PC-9 (cell line): Measurements from ENCODE around the gene SLC35F3. TPM values are rescaled to one million over a fixed set of nuclear protein-coding genes. Genes with fewer than 3 reads are reported as not detected.

Source experiments
- BruUV-seq: library from RNA; stranded (reverse); fragments of 400-500 nt; replicated peaks from 2 replicates; lab custom pipeline; 2021; lab: Mats Ljungman, UMichigan
- CTCF ChIA-PET: fragments of 300-600 bp; sonication (Branson Sonifier 250); formaldehyde crosslinking; loops from one replicate; lab custom pipeline; 2022; ENCODE audit warnings: antibody characterized with exemption; lab: Charles Lee
- POLR2A ChIA-PET: fragments of 300-600 bp; sonication (Branson Sonifier 250); formaldehyde crosslinking; loops from one replicate; lab custom pipeline; 2022; ENCODE audit warnings: antibody characterized with exemption; ENCODE audit not compliant: unreplicated experiment; lab: Charles Lee
- DNase-seq, 2 experiments: peaks; one replicate each; pipeline versions ENCODE4 v3.0.0 to v3.0.0-alpha.2; 2015 to 2022; ENCODE audit warnings: mixed read lengths in 1 of 2
- H2AFZ ChIP-seq: fragments of 200-600 bp; sonication (generic); 2 replicates; pipeline ENCODE4 v1.8.1; 2017; ENCODE audit warnings: antibody characterized with exemption
- H3F3A ChIP-seq: fragments of 200-600 bp; sonication (generic); 2 replicates; pipeline ENCODE4 v1.8.1; 2017; ENCODE audit warnings: antibody characterized with exemption, mild to moderate bottlenecking, low read depth; ENCODE audit not compliant: insufficient read depth
- H3K27ac ChIP-seq: fragments of 200-600 bp; sonication (generic); 2 replicates; pipeline ENCODE4 v1.6.1; 2016; ENCODE audit warnings: mixed run types
- H3K27me3 ChIP-seq: fragments of 200-600 bp; sonication (generic); 2 replicates; pipeline ENCODE4 v1.6.1; 2016; ENCODE audit warnings: low read depth, mixed run types; ENCODE audit not compliant: insufficient read depth
- H3K36me3 ChIP-seq: fragments of 200-600 bp; sonication (generic); 2 replicates; pipeline ENCODE4 v1.6.1; 2016; ENCODE audit warnings: low read depth, mixed run types
- H3K4me1 ChIP-seq: fragments of 200-600 bp; sonication (generic); replicated peaks from 2 replicates; pipeline ENCODE4 v1.6.1; 2016; ENCODE audit warnings: mixed run types; ENCODE audit not compliant: insufficient read depth
- H3K4me2 ChIP-seq: fragments of 200-600 bp; sonication (generic); 2 replicates; pipeline ENCODE4 v1.6.1; 2017; ENCODE audit warnings: mixed run types
- H3K4me3 ChIP-seq: fragments of 200-600 bp; sonication (generic); 2 replicates; pipeline ENCODE4 v1.6.1; 2016; ENCODE audit warnings: mixed run types
- H3K79me2 ChIP-seq: fragments of 200-600 bp; sonication (generic); 2 replicates; pipeline ENCODE4 v1.6.1; 2017; ENCODE audit warnings: low read depth, mixed run types
- H3K9me2 ChIP-seq: fragments of 200-600 bp; sonication (generic); 2 replicates; pipeline ENCODE4 v1.8.1; 2017; ENCODE audit warnings: mild to moderate bottlenecking; ENCODE audit not compliant: insufficient read depth
- H3K9me3 ChIP-seq: fragments of 200-600 bp; sonication (generic); 2 replicates; pipeline ENCODE4 v1.8.1; 2016; ENCODE audit warnings: low read depth; ENCODE audit not compliant: insufficient read depth
- H4K20me1 ChIP-seq: fragments of 200-600 bp; sonication (generic); 2 replicates; pipeline ENCODE4 v1.8.1; 2017; ENCODE audit not compliant: insufficient read depth
- EZH2 ChIP-seq: fragments of 200-600 bp; sonication (generic); IDR thresholded peaks from 2 replicates; pipeline ENCODE4 v1.8.0; 2017; ENCODE audit warnings: antibody characterized with exemption, low read depth
- intact Hi-C: fragments of 100-400 bp; cut with micrococcal nuclease; formaldehyde crosslinking; loops from one replicate; pipeline ENCODE4 v1.10.0; 2022; ENCODE audit not compliant: unreplicated experiment
- total RNA-seq: library from RNA; stranded (reverse); gene quantifications from 2 replicates; pipeline ENCODE4 v1.2.3, GENCODE V29; 2021
- TF ChIP-seq, protein P1 (sequence below): fragments of 200-600 bp; sonication (generic); conservative IDR thresholded peaks from 2 replicates; pipeline ENCODE4 v1.6.1; 2017; ENCODE audit warnings: mixed run types, antibody characterized with exemption, mild to moderate bottlenecking, moderate library complexity

The SLC35F3 gene
- total RNA-seq, 1 experiment from 2014 or later, result 6.1 TPM

DNA sequence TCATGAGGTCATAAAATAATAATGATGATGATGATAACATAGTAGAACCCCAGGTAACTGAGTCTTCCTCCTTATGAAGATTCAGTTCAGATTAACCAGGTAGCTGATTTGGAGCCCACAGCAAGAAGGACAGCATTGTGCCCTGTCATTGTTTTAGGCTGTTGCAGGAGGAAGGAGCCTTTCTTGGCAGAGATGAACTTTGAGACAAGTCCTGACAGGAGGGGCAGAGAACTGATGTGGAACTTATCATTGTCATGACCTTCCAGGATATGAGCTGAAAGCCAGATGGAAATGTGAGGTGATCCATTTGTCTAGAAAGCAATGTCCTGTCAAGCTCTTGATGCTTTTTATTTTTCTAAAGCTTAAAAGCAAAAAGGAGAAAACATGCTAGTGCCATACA is 336.2 kb downstream of the SLC35F3 start:
- TF ChIP-seq, protein P1, sequence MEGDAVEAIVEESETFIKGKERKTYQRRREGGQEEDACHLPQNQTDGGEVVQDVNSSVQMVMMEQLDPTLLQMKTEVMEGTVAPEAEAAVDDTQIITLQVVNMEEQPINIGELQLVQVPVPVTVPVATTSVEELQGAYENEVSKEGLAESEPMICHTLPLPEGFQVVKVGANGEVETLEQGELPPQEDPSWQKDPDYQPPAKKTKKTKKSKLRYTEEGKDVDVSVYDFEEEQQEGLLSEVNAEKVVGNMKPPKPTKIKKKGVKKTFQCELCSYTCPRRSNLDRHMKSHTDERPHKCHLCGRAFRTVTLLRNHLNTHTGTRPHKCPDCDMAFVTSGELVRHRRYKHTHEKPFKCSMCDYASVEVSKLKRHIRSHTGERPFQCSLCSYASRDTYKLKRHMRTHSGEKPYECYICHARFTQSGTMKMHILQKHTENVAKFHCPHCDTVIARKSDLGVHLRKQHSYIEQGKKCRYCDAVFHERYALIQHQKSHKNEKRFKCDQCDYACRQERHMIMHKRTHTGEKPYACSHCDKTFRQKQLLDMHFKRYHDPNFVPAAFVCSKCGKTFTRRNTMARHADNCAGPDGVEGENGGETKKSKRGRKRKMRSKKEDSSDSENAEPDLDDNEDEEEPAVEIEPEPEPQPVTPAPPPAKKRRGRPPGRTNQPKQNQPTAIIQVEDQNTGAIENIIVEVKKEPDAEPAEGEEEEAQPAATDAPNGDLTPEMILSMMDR, result no peak
- TF ChIP-seq EZH2, result no peak
- CTCF ChIA-PET, result no interaction called here
- Histone ChIP-seq H4K20me1 (no peaks in the 10 kb centered on the region), H3K9me3 (no peaks in the 10 kb centered on the region), H3K4me1 (no peaks in the 10 kb centered on the region), H3K4me3 (no peak overlapping the region), H3K27me3 (no peaks in the 10 kb centered on the region), H3K27ac (no peak overlapping the region), H3K36me3 (no peaks in the 10 kb centered on the region), H3K79me2 (no peaks in the 10 kb centered on the region), H3K4me2 (no peak overlapping the region), H2AFZ (no peak overlapping the region), H3K9me2 (no peaks in the 10 kb centered on the region), H3F3A (no peaks in the 10 kb centered on the region)
- intact Hi-C loops, result no loop called here
- POLR2A ChIA-PET, result no interaction called here
- no TSS peak for BruUV-seq
- DNase-seq, result no peak

DNA sequence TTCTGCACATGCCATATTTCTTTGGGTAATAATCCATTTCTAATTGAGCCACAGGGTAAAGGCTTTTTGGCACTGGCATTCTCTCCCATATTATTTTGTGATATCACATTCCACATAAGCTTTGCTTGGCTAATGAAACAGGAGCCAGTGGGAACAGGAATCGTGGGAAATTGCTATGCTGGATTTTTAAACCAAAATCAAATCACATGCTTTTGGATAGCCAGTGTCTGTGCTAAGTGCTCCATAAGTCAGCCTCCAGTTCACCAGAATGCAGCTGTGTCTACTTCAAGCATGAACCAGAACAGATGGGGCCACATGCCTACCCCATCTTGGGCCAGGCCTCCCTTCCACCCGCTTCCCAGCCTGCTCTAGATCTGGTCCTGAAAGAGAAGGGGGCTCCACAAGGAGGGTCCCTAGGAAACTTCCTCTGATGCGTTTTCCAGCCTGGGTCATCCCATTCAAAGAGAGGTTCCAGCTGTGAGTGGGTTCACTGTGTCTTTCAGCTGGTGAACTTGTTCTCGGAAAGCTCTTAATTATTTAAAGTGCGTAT is 337.5 kb downstream of the SLC35F3 start:
- Histone ChIP-seq H3K27me3 (no peaks in the 10 kb centered on the region), H3F3A (no peaks in the 10 kb centered on the region), H3K9me3 (no peaks in the 10 kb centered on the region), H3K36me3 (no peaks in the 10 kb centered on the region), H3K27ac (no peak overlapping the region), H3K4me3 (no peak overlapping the region), H4K20me1 (no peaks in the 10 kb centered on the region), H3K79me2 (no peaks in the 10 kb centered on the region), H3K9me2 (no peaks in the 10 kb centered on the region), H2AFZ (no peak overlapping the region), H3K4me2 (no peak overlapping the region), H3K4me1 (no peaks in the 10 kb centered on the region)
- DNase-seq, result no peak
- TF ChIP-seq EZH2, result no peak
- TF ChIP-seq, protein P1, result no peak
- CTCF ChIA-PET, result no interaction called here
- intact Hi-C loops, result no loop called here
- POLR2A ChIA-PET, result no interaction called here
- BruUV-seq, result no TSS peak

DNA sequence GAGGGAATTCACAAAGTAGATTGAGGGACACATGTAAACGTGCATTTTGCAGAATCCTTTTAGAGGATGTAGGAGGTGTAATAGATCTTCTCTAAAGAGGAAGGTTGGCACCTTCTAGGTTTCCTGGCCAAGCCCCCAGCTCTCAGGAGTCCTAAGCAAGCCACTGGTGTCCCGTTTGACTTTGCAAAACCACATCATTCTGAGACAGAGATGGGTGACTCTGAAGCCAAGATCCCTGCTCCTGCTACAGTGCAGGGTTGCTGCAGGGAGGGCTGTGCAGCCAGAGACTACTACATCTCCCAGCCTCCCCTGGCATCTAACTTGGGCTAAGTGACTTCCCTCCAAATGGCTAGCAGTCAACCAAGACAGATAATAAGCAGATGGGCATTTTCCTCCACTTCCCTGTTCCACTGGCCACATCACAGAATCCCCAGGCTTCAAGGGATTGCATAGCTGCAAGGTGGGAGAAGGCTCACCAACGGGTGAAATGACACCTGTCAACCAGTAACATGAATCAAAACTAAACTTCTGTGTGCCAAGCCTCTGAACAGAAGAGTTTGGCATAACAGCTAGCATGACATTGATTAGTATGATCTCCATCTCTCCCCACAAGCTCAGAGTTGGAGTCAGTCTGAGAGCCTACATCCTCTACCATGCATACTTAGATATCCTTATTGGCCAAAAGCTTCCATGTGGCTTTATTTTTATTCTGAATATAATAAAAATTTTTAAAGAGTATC is 339.2 kb downstream of the SLC35F3 start:
- POLR2A ChIA-PET, result no interaction called here
- no peak overlapping the region for H3K4me3 ChIP-seq
- no peak for DNase-seq
- H3K27me3 ChIP-seq, result no peaks in the 10 kb centered on the region
- no peak for TF ChIP-seq EZH2
- TF ChIP-seq, protein P1, result no peak
- CTCF ChIA-PET, result no interaction called here
- no peaks in the 10 kb centered on the region for H3K4me1 ChIP-seq
- H3F3A ChIP-seq, result no peaks in the 10 kb centered on the region
- H3K79me2 ChIP-seq, result no peaks in the 10 kb centered on the region
- H2AFZ ChIP-seq, result no peak overlapping the region
- H4K20me1 ChIP-seq, result no peaks in the 10 kb centered on the region
- H3K9me3 ChIP-seq, result no peaks in the 10 kb centered on the region
- H3K36me3 ChIP-seq, result no peaks in the 10 kb centered on the region
- no TSS peak for BruUV-seq
- no peak overlapping the region for H3K27ac ChIP-seq
- H3K9me2 ChIP-seq, result no peaks in the 10 kb centered on the region
- no peak overlapping the region for H3K4me2 ChIP-seq
- intact Hi-C loops, result no loop called here
